Measurements from ENCODE around the gene GNPTAB. TPM values are rescaled to one million over a fixed set of nuclear protein-coding genes. Genes with fewer than 3 reads are reported as not detected.

GNPTAB gene
- total and polyA plus RNA-seq, 2 of the 8 experiments (the other 6 are each of a cell fraction or from before 2014, with no cell fraction given), result 21.5 to 51.3 TPM

- TF ChIP-seq, protein P1, sequence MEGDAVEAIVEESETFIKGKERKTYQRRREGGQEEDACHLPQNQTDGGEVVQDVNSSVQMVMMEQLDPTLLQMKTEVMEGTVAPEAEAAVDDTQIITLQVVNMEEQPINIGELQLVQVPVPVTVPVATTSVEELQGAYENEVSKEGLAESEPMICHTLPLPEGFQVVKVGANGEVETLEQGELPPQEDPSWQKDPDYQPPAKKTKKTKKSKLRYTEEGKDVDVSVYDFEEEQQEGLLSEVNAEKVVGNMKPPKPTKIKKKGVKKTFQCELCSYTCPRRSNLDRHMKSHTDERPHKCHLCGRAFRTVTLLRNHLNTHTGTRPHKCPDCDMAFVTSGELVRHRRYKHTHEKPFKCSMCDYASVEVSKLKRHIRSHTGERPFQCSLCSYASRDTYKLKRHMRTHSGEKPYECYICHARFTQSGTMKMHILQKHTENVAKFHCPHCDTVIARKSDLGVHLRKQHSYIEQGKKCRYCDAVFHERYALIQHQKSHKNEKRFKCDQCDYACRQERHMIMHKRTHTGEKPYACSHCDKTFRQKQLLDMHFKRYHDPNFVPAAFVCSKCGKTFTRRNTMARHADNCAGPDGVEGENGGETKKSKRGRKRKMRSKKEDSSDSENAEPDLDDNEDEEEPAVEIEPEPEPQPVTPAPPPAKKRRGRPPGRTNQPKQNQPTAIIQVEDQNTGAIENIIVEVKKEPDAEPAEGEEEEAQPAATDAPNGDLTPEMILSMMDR (IDR thresholded peaks at IDR 0.05; ENCODE audit: control extremely low read depth in 1 of 3, insufficient read depth in 1 of 3, low read depth in 1 of 3, low read length in 3 of 3), result no peak
- no peak for TF ChIP-seq FOSL1 (IDR thresholded peaks at IDR 0.05; ENCODE audit: insufficient read depth, low read depth, low read length)
- no peak for TF ChIP-seq GABPA (IDR thresholded peaks at IDR 0.05; ENCODE audit: borderline replicate concordance, insufficient read depth, low read length)
- no peak for TF ChIP-seq SIN3A (conservative IDR thresholded peaks at IDR 0.05 in 1 of 2, IDR thresholded peaks at IDR 0.05 in 1 of 2; ENCODE audit: low read depth in 1 of 2, low read length in 2 of 2)
- TF ChIP-seq, protein P2, sequence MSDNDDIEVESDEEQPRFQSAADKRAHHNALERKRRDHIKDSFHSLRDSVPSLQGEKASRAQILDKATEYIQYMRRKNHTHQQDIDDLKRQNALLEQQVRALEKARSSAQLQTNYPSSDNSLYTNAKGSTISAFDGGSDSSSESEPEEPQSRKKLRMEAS (IDR thresholded peaks at IDR 0.05), result no peak
- no peak for TF ChIP-seq CHD1 (IDR thresholded peaks at IDR 0.05; ENCODE audit: low read depth, low read length)
These were observed 100.9 kb downstream of the GNPTAB start (continued) for GRCh38 chr12:101729842-101730241.
